DOHH2 (cell line): Measurements from ENCODE around the gene RLF.

Experiments used
- H3F3A ChIP-seq: fragments of 200-600 bp; sonication (generic), shearing (Covaris generic); 2 replicates; pipeline ENCODE4 v1.6.0; 2016; ENCODE audit warnings: antibody characterized with exemption, mild to moderate bottlenecking; ENCODE audit not compliant: control insufficient read depth, insufficient read depth
- H3K27ac ChIP-seq: fragments of 200-600 bp; sonication (generic); 2 replicates; pipeline ENCODE4 v1.5.1; 2014; ENCODE audit warnings: low read depth, mild to moderate bottlenecking, low read length, moderate library complexity
- H3K27me3 ChIP-seq: fragments of 200-600 bp; sonication (generic); 2 replicates; pipeline ENCODE4 v1.6.1; 2014; ENCODE audit warnings: mild to moderate bottlenecking, low read length, mixed read lengths; ENCODE audit not compliant: control insufficient read depth
- H3K36me3 ChIP-seq: fragments of 200-600 bp; sonication (generic); 2 replicates; pipeline ENCODE4 v1.6.1; 2014; ENCODE audit warnings: mild to moderate bottlenecking, low read length, moderate library complexity, mixed read lengths; ENCODE audit not compliant: control insufficient read depth
- H3K4me1 ChIP-seq: fragments of 200-600 bp; sonication (generic); 2 replicates; pipeline ENCODE4 v1.6.1; 2014; ENCODE audit warnings: mild to moderate bottlenecking, low read length, mixed read lengths; ENCODE audit not compliant: control insufficient read depth
- H3K4me2 ChIP-seq: fragments of 200-600 bp; sonication (generic); 2 replicates; pipeline ENCODE4 v1.6.0; 2014; ENCODE audit warnings: mild to moderate bottlenecking, low read length, moderate library complexity
- H3K4me3 ChIP-seq: fragments of 200-600 bp; sonication (generic); 2 replicates; pipeline ENCODE4 v1.5.1; 2014; ENCODE audit warnings: mild to moderate bottlenecking, low read length, mixed read lengths
- H3K79me2 ChIP-seq: fragments of 200-600 bp; sonication (generic); 2 replicates; pipeline ENCODE4 v1.6.1; 2014; ENCODE audit warnings: mild to moderate bottlenecking, low read length, mixed read lengths; ENCODE audit not compliant: control insufficient read depth
- H3K9me2 ChIP-seq: fragments of 200-600 bp; sonication (generic); replicated peaks from 2 replicates; pipeline ENCODE4 v1.6.1; 2014; ENCODE audit warnings: mild to moderate bottlenecking, low read length, mixed read lengths; ENCODE audit not compliant: control insufficient read depth
- H3K9me3 ChIP-seq: fragments of 200-600 bp; sonication (generic); 2 replicates; pipeline ENCODE4 v1.6.1; 2014; ENCODE audit warnings: antibody characterized with exemption, low read length, mixed read lengths; ENCODE audit not compliant: control insufficient read depth, insufficient read depth
- H4K20me1 ChIP-seq: fragments of 200-600 bp; sonication (generic); 2 replicates; pipeline ENCODE4 v1.6.0; 2014; ENCODE audit warnings: low read depth, mild to moderate bottlenecking, antibody characterized with exemption, low read length, moderate library complexity; ENCODE audit not compliant: control insufficient read depth, insufficient read depth
- CTCF ChIP-seq: fragments of 200-600 bp; sonication (generic); IDR thresholded peaks from one replicate; pipeline ENCODE4 v1.5.1; 2014; ENCODE audit warnings: antibody characterized with exemption, mild to moderate bottlenecking, low read depth, low read length; ENCODE audit not compliant: poor library complexity, severe bottlenecking
- EZH2phosphoT487 ChIP-seq: fragments of 200-600 bp; sonication (generic); IDR thresholded peaks from 2 replicates; pipeline ENCODE4 v1.6.1; 2017; ENCODE audit warnings: borderline replicate concordance, mild to moderate bottlenecking, antibody characterized with exemption, low read length, moderate library complexity, mixed read lengths

RLF gene

GRCh38 chr1:40160806-40161124 is 422 bp upstream of the RLF start:
- peaks cover 36% of the 10 kb centered on the region for H4K20me1 ChIP-seq
- TF ChIP-seq CTCF (no peak), EZH2phosphoT487 (no peak)
- no peaks in the 10 kb centered on the region for H3K9me3 ChIP-seq
- H3K27me3 ChIP-seq = no peaks in the 10 kb centered on the region
- H3K36me3 ChIP-seq = peaks cover 16% of the 10 kb centered on the region; the same call in 1 of the 2 replicates
- H3K27ac ChIP-seq = peak overlapping the region; percentile 28
- H3K4me1 ChIP-seq = peaks cover 37% of the 10 kb centered on the region
- no peaks in the 10 kb centered on the region for H3K9me2 ChIP-seq
- H3K79me2 ChIP-seq = peaks cover 49% of the 10 kb centered on the region
- peak overlapping the region; percentile 75 for H3K4me2 ChIP-seq
- 0 out of 2 replicates have a peak, but pooled peaks cover 4% of the 10 kb centered on the region for H3F3A ChIP-seq
- peak overlapping the region; percentile 90 for H3K4me3 ChIP-seq

- Histone ChIP-seq H3K4me3 (peak overlapping the region; percentile 90), H3K79me2 (peaks cover 58% of the 10 kb centered on the region), H3K36me3 (peaks cover 16% of the 10 kb centered on the region; the same call in 1 of the 2 replicates), H3K9me2 (no peaks in the 10 kb centered on the region), H3K27me3 (no peaks in the 10 kb centered on the region), H4K20me1 (peaks cover 40% of the 10 kb centered on the region), H3F3A (0 out of 2 replicates have a peak, but pooled peaks cover 4% of the 10 kb centered on the region), H3K9me3 (no peaks in the 10 kb centered on the region), H3K4me2 (peak overlapping the region; percentile 75), H3K27ac (peak overlapping the region; percentile 46), H3K4me1 (peaks cover 33% of the 10 kb centered on the region)
- TF ChIP-seq EZH2phosphoT487 = no peak
- TF ChIP-seq CTCF = no peak
Observed at GRCh38 chr1:40161888-40162397, 756 bp downstream of the RLF start.

GRCh38 chr1:40162753-40163441 is 1.7 kb downstream of the RLF start:
- Histone ChIP-seq H3K4me2 (peak overlapping the region; percentile 75), H3K79me2 (peaks cover 68% of the 10 kb centered on the region), H3K4me1 (peaks cover 33% of the 10 kb centered on the region), H3F3A (no peaks in the 10 kb centered on the region), H3K27ac (no peak overlapping the region), H3K9me3 (no peaks in the 10 kb centered on the region), H3K36me3 (peaks cover 16% of the 10 kb centered on the region; the same call in 1 of the 2 replicates), H3K9me2 (no peaks in the 10 kb centered on the region), H3K4me3 (peak overlapping the region; percentile 90), H4K20me1 (peaks cover 46% of the 10 kb centered on the region), H3K27me3 (no peaks in the 10 kb centered on the region)
- no peak for TF ChIP-seq EZH2phosphoT487
- TF ChIP-seq CTCF = no peak
